Muscle of back (tissue), 11 donors: Measurements from ENCODE around the gene YWHAQ. TPM values are rescaled to one million over a fixed set of nuclear protein-coding genes. Genes with fewer than 3 reads are reported as not detected.

Experiments used
- DNase-seq, 3 donors: peaks; one replicate each; pipeline versions ENCODE4 v3.0.0 to v3.0.0-alpha.2; 2013
- polyA plus RNA-seq, 10 donors: library from polyadenylated mRNA; unstranded; fragments of 120-200 nt; gene quantifications; one replicate each; pipeline ENCODE4 v1.2.1, GENCODE V29; 2013; ENCODE audit not compliant: insufficient read length in 10 of 10

The YWHAQ gene
- polyA plus RNA-seq, 10 donors: 199 to 265 (median 228) TPM

DNA sequence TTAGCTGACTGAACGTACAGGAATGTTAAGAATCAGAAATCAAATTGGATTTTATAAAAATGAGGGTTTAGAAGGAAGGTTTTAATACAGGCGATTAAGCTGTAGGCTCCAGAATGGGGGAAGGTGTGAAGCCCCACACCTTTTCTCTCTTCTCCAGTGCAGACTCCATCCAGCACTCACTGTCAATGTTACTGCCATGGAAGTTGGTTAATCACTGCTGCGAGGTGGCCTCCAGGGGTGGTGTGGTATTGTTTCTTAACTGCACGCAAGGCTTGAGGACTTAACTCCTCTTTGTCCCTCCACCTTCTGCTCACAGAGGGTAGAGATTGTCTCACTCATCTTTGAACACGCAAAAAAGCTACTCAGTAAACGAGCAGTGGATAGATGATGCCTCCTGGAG is 26.9 kb upstream of the YWHAQ start:
- DNase-seq: no peak

DNA sequence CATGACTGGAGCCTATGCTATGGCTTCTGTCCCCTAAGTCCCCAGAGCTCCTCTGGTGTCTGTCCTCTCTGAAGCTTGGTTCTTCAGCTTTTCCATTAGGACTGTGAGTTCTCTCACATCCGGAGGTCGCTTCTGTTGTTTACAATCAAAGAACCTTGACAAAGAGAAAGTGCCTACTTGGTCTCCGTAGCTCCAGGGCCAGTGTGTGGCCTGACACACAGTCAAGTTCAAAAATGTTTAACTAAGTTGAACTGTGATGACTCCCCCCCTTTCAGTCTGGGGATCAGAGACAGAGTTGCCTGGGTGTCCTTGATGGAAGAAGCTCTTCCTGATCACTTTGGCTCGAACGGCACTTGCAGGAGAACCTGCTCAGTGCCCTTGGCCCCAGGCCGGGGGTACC is 26.3 kb upstream of the YWHAQ start:
- DNase-seq: no peak

DNA sequence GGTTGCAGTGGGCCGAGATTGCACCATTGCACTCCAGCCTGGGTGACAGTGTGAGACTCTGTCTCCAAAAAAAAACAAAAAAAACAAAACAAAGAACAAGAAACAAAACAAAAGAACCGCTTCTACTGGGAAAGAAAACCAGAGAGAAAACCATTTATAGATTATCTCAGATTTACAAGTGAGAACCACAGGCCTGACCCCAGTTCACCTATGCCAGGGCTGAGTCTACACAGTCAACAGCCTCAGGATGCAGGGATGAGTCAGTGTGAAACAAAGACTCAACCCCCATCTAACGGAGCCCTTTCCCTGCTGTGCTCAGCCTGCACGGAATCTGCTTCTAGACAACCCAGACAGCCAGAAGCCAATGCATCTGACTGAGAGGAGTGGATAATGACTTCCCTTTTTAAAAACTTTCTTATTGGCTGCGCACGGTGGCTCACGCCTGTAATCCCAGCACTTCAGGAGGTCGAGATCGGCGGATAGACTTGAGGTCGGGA is 25.5 kb upstream of the YWHAQ start:
- peak in 1 of 3 donors; percentile 84 for DNase-seq

DNA sequence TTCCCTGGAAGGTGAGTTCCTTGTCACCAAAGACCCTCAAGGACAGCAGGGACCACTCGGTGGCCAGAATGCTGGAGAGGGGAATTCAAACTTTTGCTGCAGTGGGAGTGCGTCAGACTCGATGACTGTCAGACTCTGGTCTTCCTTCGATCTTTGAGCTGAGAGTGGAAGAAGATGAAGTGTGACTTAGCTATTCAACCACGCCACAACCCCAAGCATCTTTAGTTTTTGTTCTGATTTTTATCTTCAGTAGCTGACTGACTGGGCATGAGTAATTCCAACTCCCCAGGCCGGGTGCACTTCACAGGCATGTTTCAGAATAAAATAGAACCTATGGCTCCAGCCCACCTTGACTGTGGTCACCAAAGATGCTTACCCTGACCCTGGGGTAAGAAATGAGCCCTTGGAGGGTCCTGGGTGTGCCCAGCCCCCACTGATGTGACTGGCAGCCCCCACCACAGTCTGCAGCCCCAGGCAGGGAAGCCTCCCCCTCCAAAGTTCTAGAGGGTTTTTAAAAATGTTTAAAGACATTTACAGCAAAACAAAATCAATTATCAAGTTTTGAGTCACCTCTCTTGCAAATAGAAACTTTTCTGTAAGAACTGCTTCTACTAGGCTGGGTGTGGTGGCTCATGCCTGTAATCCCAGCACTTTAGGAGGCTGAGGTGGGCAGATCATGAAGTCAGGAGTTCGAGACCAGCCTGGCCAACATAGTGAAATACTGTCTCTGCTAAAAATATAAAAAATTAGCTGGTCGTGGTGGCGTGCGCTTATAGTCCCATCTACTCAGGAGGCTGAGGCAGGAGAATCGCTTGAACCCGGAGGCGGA is 24.9 kb upstream of the YWHAQ start:
- DNase-seq: peak in 1 of 3 donors; percentile 82

DNA sequence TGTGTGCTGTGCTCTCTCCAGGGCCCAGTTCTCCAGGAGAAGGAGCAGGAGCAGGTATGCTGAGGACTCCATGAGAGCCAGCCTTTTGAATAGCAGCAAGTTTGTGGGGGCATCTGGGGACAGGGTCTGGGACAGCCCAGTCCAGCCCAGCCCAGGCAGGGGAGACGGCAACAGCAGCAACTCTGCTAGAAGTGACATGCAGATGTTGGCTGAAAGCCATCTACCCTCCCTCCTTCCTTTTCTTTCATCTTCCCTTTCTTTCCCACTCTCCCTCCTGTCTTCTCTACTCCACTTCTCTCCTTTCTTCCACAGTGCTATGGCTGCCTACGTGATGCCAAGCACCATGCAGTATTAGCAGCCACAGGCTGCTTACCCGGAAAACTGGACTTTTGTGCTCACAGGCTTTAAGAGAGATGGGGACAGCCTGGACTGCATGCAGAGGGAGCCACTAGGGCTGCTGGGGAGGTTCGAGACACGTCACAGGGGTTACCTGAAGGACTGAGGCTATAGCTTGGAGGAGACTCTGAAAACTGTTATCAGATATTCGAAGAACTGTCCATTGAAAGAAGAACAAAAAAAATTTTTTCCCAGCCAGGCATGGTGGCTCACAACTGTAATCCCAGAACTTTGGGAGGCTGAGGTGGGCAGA is 23.8 kb upstream of the YWHAQ start:
- no peak for DNase-seq

DNA sequence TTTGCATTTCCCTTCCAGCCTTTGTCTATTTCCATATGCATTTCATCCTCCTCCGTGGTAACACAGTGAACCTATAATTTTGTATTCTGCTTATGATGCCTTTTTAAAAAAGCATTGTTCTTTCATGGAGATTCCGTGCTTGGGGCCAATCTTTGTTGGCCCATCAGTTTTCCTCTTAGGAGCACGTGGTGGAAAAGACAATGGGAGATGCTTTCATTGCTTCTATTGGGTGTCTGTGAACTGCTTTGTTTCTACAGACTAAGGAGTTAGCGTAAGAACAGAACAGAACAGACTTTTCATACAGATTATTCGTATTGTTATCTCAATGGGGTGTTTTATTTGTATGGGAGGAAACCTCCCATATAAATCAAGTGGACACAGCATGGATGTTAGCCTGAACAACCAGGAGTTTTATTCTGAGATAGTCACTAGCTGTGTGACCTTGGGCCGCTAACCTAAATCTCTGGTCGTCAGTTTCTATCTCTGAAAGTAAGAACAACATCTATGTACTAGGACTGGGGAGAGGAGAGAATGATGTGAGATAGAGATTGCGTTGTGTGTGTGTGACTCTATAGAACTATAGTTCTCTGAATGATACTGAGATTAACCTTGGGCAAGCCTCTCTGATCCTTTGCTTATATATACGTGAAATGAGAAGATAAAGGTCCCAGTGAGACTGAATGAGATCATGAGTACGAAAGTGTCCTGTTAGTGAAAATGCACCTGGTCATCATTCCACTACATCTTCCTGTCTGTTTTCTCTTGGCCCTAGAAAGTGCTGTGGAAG is 22.9 kb upstream of the YWHAQ start:
- DNase-seq: no peak

DNA sequence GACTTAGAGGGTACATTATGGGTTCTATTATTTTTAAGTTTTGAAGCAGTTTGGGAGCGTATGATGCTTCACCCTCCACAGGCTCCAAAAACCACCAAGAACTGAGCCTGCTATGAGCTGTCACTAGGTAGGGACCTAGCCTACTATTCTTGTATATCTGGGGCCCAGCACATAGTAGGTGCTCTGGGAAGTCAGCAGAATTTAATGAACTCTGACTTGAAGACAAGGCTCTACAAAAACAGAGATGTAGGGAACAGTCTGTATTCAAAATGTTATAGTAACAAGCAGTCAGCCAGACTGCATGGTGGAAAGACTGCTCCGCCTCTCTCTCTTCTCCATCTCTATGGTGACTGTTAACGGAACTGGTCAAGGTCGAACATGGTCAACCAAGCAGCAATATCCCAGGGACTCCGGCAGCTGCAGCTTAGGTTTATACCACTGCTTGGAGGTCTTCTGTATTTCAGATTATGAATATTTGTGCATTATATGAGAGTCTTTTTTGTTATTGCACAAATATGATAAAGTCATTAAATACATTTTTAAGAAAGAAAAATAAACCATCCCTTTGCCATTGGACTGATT is 22.2 kb upstream of the YWHAQ start:
- DNase-seq: no peak

DNA sequence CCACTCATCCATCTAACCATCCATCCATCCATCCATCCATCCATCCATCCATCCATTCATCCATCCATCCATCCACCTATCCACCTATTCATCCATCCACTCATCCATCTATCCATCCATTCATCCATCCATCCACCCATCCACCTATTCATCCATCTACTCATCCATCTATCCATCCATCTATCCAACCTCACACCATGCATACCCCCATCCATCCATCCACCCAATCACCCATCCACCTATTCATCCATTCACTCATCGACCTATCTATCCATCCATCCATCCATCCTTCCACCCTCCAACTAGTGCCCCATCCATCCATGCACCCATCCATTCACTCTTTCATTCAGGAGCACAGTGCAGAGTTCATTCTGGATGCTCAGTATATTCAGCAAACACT is 21.5 kb upstream of the YWHAQ start:
- DNase-seq: no peak

DNA sequence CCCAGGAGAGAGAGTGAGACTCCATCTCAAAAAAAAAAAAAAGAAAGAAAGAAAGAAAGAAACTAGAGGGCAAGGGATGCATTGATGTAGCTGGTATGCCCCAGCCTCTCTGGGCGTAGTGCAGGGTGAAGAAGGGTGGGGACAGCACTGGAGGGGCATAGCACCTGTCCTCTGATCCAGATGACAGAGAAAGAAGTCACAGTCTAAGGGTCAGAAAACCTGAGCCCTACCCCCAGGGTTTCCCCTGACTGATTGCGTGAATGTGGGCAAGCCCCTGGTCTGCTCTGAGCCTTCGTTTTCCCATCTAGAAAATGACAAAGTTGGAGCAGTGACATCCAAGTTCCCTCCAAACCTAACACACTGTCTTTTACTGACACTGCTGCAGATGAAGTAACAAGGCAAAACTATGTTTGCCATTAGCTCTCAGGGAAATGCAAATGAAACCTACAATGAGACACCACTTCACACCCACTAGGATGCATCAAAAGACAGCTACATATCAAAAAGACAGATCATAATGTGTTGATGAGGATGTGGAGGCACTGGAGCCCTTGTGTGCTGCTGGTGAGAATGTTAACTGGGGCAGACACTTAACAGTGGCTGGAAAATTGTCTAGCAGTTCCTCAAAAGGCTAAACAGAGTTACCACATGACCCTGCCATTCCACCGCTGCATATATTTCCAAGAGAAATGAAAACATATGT is 19.5 kb upstream of the YWHAQ start:
- no peak for DNase-seq

DNA sequence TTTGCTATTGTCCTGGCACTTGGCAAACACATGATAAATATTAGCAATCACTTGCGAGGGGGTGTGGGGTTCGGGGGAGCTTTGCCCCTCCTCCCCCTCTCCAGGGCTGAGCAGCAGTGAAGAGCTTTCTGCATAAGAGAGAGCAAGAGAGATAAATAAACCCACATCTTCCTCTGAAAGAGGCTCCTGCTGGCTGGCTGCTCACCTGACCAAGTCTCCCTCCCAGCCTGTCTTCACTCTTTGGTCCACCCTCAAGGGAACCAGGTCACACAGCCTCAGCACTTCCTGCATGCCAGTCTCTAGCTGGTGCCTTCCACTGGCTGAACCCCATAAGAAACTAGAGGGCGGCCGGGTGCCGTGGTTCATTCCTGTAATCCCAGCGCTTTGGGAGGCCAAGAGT is 18.5 kb upstream of the YWHAQ start:
- no peak for DNase-seq

DNA sequence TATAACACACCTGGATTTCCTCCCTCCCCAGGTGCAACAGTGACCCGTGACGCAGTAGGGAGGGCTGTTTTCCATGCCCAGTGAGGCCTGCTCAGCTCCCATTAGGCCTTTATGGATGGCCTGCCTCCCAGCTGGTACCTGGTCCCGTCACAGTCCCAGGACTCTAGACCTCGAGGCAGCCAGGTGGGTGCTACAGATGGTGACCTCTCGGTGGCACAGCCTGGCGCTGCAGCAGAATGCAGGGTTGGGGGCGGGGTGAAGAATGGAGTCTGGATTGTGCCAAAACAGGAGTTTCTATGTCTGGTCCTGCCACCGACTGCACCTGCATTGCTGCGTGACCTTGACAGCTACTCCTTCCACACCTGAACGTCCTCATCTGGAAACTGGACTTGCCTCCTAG is 18.0 kb upstream of the YWHAQ start:
- DNase-seq: no peak

DNA sequence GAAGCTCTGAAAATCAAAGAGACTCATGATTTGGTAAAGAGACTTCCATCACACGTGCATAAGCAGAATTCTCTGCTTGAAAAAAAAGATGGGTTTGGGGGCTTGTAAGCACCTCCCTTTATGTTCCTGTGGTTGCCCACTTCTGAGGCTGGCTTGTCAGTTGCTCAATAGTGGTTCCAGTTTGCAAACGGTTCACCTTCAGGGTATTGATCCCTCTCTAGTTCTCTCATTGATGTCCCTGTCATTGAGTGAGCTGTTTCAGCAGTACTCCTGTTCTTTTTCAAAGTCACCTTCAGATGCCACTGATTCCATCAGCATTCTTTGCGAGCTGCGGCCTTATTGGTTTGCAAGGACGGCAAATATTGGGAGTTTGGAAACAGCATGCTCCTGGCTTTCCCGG is 17.1 kb upstream of the YWHAQ start:
- no peak for DNase-seq

DNA sequence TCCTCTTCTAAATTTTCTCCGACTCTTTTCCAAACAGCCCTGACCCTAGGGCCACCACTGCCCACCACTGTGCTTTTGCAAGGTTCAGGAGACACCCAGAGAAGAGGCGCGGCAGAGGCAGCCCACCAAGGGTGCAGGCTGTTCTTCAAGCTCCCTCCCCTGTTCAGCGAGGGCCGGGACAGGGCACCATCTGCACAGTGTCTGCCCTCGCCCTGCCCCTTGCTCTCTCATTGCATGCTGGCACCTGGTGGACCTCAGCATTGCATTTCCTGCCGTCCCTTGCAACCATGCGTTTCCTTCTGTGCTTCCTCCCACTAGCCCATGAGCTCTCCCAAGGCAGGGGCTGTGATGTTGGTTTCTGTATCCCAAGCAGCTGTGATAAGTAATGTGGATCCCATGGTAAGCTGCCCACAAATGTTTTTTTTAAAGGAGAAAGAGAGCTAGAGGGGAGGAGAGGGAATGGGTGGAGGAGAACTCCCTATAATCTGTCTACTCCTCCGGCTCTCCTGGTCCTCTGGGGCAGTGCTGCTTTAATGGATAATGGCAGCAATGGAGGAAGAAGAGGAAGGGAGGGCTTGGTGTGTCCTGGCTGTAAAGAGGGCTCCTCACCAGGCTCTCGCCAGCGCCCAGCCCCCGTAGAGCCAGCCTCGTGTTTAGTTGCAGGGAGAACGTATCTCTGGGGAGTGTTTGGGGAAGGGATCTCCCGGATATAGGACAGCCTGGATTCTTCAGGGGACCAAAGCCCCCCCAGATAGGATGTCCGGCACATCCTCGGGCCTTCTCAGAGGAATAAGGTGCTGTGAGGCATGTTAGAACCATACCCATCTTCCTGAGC is 15.6 kb upstream of the YWHAQ start:
- DNase-seq: no peak

DNA sequence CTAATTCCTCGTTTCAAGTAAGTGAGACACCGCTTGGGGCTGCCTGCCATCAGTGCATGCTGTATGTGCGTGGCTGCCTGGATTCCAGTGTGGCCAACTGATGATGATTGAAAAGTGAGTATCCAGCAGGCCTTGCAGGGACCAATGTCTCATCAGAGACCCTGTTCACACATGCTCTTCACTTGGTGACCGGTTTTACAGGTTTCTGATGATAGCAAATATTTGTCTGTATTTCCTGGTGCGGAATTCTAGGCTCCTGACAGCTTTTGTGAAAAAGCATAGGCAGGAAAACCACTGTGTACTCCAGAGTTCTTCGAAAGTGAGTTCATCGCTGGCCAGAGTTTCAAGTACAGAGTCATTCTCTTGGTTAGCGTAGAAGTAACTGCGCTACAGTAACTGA is 13.8 kb upstream of the YWHAQ start:
- DNase-seq: no peak

DNA sequence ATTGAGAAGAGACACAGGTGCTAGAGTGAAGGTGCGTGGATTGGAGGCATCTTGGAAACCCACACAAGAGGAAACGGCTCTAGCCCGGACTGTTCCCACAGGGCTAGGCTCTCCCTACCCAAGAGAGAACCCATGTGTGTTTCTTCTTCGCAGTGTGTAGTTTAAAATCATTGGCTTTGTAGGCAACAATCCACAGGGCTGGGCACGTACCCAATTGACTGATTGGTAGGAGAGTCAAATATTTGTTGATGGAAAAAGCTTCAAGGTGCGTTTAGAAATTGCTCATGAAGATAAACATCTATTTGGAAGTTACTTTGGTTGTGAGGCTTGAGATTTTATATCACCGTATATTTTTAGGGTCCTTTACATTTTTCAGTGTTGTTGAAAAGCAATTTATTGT is 13.2 kb upstream of the YWHAQ start:
- DNase-seq: no peak

DNA sequence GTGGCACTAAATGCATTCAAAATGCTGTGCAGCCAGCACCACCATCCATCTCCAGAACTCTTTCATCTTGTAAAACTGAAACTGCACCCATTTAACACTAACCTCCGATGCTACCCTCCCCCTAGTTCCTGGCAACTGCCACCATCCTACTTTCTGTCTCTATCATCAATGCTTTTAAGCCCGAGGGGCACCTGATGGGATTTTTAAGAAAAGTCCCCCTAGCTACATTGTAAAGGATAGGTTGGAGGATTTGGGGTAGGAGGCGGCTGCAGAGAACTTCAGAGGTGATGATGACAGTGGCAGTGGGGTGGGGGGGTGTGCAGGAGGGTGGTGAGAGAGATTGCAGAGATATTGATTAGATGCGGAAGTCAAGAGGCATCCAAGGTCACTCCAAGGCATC is 10.8 kb upstream of the YWHAQ start:
- no peak for DNase-seq

DNA sequence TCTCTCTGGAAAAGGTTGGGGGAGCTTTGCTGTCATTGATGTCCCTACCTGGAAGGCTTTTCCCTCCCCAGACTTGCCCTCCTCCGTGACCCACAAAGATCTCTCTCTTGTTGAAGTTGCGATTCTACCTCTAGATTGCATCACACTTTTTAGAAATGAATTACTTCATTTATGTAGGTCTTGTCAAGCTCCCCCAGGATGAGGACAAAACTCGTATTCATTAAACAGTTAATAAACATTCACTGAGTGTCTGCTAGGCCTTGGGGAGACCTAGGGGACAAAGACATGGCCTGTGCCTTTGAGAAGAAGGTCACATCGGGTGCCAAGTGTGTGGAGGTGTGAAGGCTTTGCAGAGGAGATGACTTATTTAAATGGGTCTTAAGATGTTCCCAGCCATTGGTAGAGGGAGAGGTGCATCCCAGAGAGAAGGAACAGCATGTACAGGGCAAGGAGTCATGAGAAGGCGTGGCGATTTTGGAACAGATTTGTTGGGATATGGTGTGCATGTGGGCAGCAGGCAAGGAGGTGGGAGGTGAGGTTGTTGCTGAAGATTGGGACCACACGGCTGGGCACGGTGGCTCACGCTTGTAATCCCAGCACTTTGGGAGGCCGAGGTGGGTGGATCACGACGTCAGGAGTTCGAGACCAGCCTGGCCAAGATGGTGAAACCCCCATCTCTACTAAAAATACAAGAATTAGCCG is 9.8 kb upstream of the YWHAQ start:
- no peak for DNase-seq

DNA sequence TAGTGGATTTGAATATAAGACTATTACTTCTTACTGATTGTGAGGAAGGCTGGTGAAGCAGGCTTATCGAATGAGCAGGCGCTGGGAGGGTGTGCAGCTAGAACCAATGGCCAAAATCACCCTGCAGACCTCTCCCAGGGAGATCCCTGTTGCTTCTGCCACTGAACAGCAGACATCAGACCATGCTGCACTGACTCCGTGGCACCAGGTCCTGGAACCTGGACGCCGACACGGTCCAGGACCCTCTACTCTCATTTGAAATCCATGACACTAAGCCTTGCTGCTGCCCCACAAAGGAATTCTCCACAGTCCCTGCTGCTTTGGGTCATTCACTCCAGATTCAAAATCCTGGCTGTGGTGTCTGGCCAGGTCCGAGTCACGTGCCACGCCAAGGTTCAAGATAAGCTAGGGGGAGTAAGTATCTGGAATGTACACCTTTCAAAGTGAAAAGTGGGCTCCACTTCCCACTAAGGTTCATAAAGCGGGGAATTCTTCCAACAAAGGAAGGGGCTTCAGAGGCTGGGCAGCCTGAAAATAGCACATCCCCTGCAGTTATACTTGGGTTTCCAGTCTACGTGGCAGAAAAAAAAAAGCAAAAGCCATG is 9.0 kb upstream of the YWHAQ start:
- DNase-seq: no peak

DNA sequence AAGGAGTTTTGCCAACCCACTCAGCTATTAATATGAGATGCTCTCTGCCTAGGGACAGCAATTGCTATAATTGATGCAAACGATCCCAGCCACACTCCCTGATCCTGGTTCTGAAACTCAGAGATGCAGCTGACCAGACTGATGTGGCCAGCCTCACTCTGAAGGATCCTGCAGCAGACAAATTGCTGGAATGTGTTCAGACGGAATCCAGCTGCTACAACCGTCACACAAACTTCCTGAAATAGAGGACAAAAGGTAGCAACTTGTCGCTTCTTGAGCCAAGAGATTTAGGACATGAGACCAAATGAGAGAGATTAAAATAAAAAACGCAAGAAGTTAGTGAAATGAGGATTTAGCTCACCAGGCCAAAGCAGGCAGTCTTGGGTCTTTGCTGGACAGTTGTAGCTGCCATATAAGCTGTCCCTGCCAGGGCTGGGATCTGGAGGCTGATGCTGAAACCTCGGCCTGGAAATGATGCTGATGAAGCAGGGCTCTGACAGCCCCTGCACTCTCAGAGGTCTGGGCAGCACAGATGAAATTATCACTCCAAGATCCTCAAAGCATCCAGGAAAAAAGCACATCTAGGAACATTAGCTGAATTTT is 8.3 kb upstream of the YWHAQ start:
- peak; percentile 8 to 40 (median 14) for DNase-seq
